K562 (cell line): ENCODE data around the gene RPL21. TPM values are rescaled to one million over a fixed set of nuclear protein-coding genes. Genes with fewer than 3 reads are reported as not detected.

Experiments used
- ATAC-seq: fragments of 200-7000 bp; cut with Tn5 transposase; 3 replicates; pipeline ENCODE4 v1.9.1; 2020; ENCODE audit warnings: moderate library complexity
- BruUV-seq: library from RNA; stranded (reverse); fragments of 400-500 nt; replicated peaks from 2 replicates; lab custom pipeline; 2021; lab: Mats Ljungman, UMichigan
- CTCF ChIA-PET: fragments of 300-600 bp; formaldehyde crosslinking; extraction: SDS; loops from one replicate; lab custom pipeline; 2021; ENCODE audit warnings: low intra/inter-chr PET ratio; lab: Yijun Ruan, JAX
- POLR2A ChIA-PET: fragments of 300-600, 350-650 bp; sonication (Branson Sonifier 250); formaldehyde crosslinking; extraction: SDS; loops from one replicate; lab custom pipeline; 2021; ENCODE audit warnings: antibody characterized with exemption, inconsistent platforms; lab: Yijun Ruan, JAX
- DNase-seq, 4 experiments: peaks; one replicate each; pipeline versions ENCODE4 v3.0.0 to v3.0.0-alpha.2; 2011 to 2018; ENCODE audit warnings: low spot score in 3 of 4, mixed read lengths in 3 of 4; ENCODE audit errors: extremely low read depth in 1 of 4
- FAIRE-seq: peaks from 2 replicates; lab custom pipeline; 2011; peaks lifted over from hg19 to GRCh38; lab: Jason Lieb, UNC
- H2AFZ ChIP-seq: 2 replicates; pipeline ENCODE4 v1.6.0; 2011; ENCODE audit warnings: low read depth, low read length, control low read depth, inconsistent platforms
- H3K27ac ChIP-seq: fragments of 200-600 bp; 3 replicates; pipeline ENCODE4 v1.8.0; 2011; ENCODE audit warnings: low read depth, mild to moderate bottlenecking, control low read depth, inconsistent platforms, low read length, moderate library complexity, mixed read lengths; ENCODE audit errors: extremely low read depth
- H3K27me3 ChIP-seq, 2 experiments: fragments of 300-600 bp in 1 of 2; 2 replicates in 1 of 2; 3 replicates in 1 of 2; pipeline versions ENCODE4 v1.6.0 to v1.8.0; 2011; ENCODE audit warnings: inconsistent platforms in 2 of 2, low read length in 2 of 2, mild to moderate bottlenecking in 1 of 2, mixed read lengths in 1 of 2, moderate library complexity in 1 of 2; ENCODE audit not compliant: control insufficient read depth in 2 of 2, insufficient read depth in 2 of 2
- H3K36me3 ChIP-seq: fragments of 300-600 bp; 3 replicates; pipeline ENCODE4 v1.8.0; 2011; ENCODE audit warnings: mild to moderate bottlenecking, low read length, inconsistent platforms; ENCODE audit not compliant: control insufficient read depth, insufficient read depth
- H3K4me1 ChIP-seq, 2 experiments: fragments of 200-600 bp in 1 of 2; replicated peaks in 1 of 2; 2 replicates in 1 of 2; 3 replicates in 1 of 2; pipeline versions ENCODE4 v1.5.1 to v1.8.0; 2011; ENCODE audit warnings: inconsistent platforms in 2 of 2, low read length in 2 of 2, mild to moderate bottlenecking in 1 of 2, mixed read lengths in 1 of 2, moderate library complexity in 1 of 2; ENCODE audit not compliant: control insufficient read depth in 2 of 2, insufficient read depth in 2 of 2
- H3K4me2 ChIP-seq: 2 replicates; pipeline ENCODE4 v1.6.1; 2011; ENCODE audit warnings: low read length, control low read depth, inconsistent platforms, mixed read lengths; ENCODE audit not compliant: insufficient read depth
- H3K4me3 ChIP-seq: fragments of 200-600 bp; sonication (generic), shearing (Covaris generic); 2 replicates; pipeline ENCODE4 v1.5.1; 2016; ENCODE audit warnings: control low read depth, inconsistent platforms
- H3K79me2 ChIP-seq: fragments of 200-600 bp; 3 replicates; pipeline ENCODE4 v1.8.0; 2011; ENCODE audit warnings: low read length, inconsistent platforms; ENCODE audit not compliant: control insufficient read depth, insufficient read depth
- H3K9ac ChIP-seq, 2 experiments: 2 replicates each; pipeline versions ENCODE4 v1.6.0 to v1.6.1; 2011; ENCODE audit warnings: low read depth in 2 of 2, low read length in 2 of 2, control low read depth in 1 of 2, inconsistent platforms in 1 of 2, mild to moderate bottlenecking in 1 of 2, mixed read lengths in 1 of 2; ENCODE audit not compliant: insufficient read depth in 1 of 2
- H3K9me1 ChIP-seq: one replicate; pipeline ENCODE4 v1.6.0; 2011; ENCODE audit warnings: inconsistent platforms, mild to moderate bottlenecking, low read length, moderate library complexity; ENCODE audit not compliant: control insufficient read depth, insufficient read depth
- H3K9me3 ChIP-seq: replicated peaks from 2 replicates; pipeline ENCODE4 v1.5.1; 2011; ENCODE audit warnings: low read depth, low read length, inconsistent platforms; ENCODE audit not compliant: control insufficient read depth, insufficient read depth
- H4K20me1 ChIP-seq: replicated peaks from 2 replicates; pipeline ENCODE4 v1.6.1; 2011; ENCODE audit warnings: low read length, inconsistent platforms, mixed read lengths; ENCODE audit not compliant: control insufficient read depth, insufficient read depth
- ASH1L ChIP-seq: fragments of 450-650 bp; IDR thresholded peaks from 2 replicates; pipeline ENCODE4 v1.6.1; 2018; ENCODE audit warnings: borderline replicate concordance, mild to moderate bottlenecking, low read depth; ENCODE audit not compliant: partially characterized antibody
- CREM ChIP-seq: IDR thresholded peaks from 2 replicates; pipeline ENCODE4 v1.6.1; 2014; ENCODE audit warnings: antibody characterized with exemption, low read depth
- ETV1 ChIP-seq: fragments of 450-650 bp; conservative IDR thresholded peaks from 2 replicates; pipeline ENCODE4 v1.6.1; 2016; ENCODE audit warnings: missing genetic modification characterization, control low read depth, low read depth, missing compliant biosample characterization
- ETV6 ChIP-seq, 3 experiments: fragments of 150-350 bp in 1 of 3; sonication (generic) in 1 of 3; formaldehyde crosslinking in 1 of 3; IDR thresholded peaks; 2 replicates each; pipeline versions ENCODE4 v1.6.1 to v1.8.0; 2014 to 2022; ENCODE audit warnings: borderline replicate concordance in 2 of 3, low read depth in 2 of 3, antibody characterized with exemption in 1 of 3, low read length in 1 of 3, mild to moderate bottlenecking in 1 of 3, missing genetic modification reagents in 1 of 3
- IRF9 ChIP-seq: fragments of 450-650 bp; IDR thresholded peaks from 2 replicates; pipeline ENCODE4 v1.6.1; 2016; ENCODE audit warnings: missing biosample characterization, missing genetic modification characterization
- KLF16 ChIP-seq: IDR thresholded peaks from 2 replicates; pipeline ENCODE4 v1.6.1; 2016; ENCODE audit warnings: antibody characterized with exemption
- NR0B1 ChIP-seq: fragments of 450-650 bp; IDR thresholded peaks from one replicate; pipeline ENCODE4 v1.6.1; 2018; ENCODE audit warnings: mild to moderate bottlenecking, moderate library complexity; ENCODE audit not compliant: partially characterized antibody
- PHB2 ChIP-seq: fragments of 450-650 bp; IDR thresholded peaks from 2 replicates; pipeline ENCODE4 v1.6.1; 2017; ENCODE audit warnings: low read depth
- RBFOX2 ChIP-seq: fragments of 200-400 bp; formaldehyde crosslinking; IDR thresholded peaks from 2 replicates; pipeline ENCODE4 v1.6.1; 2017; ENCODE audit warnings: low read depth, mild to moderate bottlenecking, low read length, moderate library complexity
- RFX1 ChIP-seq: fragments of 450-650 bp; IDR thresholded peaks from 2 replicates; pipeline ENCODE4 v1.6.1; 2016; ENCODE audit warnings: mild to moderate bottlenecking, moderate library complexity
- SIRT6 ChIP-seq: IDR thresholded peaks from one replicate; pipeline ENCODE4 v1.6.1; 2012; ENCODE audit warnings: low read depth, mild to moderate bottlenecking, control low read depth, inconsistent platforms, low read length, moderate library complexity
- SMC3 ChIP-seq: conservative IDR thresholded peaks from 2 replicates; pipeline ENCODE4 v1.6.1; 2011; ENCODE audit warnings: low read depth, low read length, improper control_type of control experiment; ENCODE audit not compliant: insufficient read depth
- SRSF3 ChIP-seq: fragments of 200-400 bp; formaldehyde crosslinking; IDR thresholded peaks from 2 replicates; pipeline ENCODE4 v1.6.1; 2016; ENCODE audit warnings: mild to moderate bottlenecking, low read length, moderate library complexity; ENCODE audit not compliant: insufficient read depth
- TRIM28 ChIP-seq: fragments of 450-650 bp; IDR thresholded peaks from 2 replicates; pipeline ENCODE4 v1.6.1; 2017
- U2AF1 ChIP-seq: fragments of 200-400 bp; formaldehyde crosslinking; optimal IDR thresholded peaks from 2 replicates; pipeline ENCODE3; 2017; ENCODE audit warnings: mild to moderate bottlenecking, low read depth, low read length, moderate library complexity
- WGBS: fragments of 100-300 bp; shearing (Covaris generic); methylation state at CpG from one replicate; pipeline ENCODE4 v1.1.6; 2016; ENCODE audit warnings: low coverage, mixed read lengths; ENCODE audit not compliant: insufficient coverage; ENCODE audit errors: missing lambda C conversion rate; 5-methylcytosine and 5-hydroxymethylcytosine counted together
- in situ Hi-C: fragments of 300-500 bp; cut with MboI; formaldehyde crosslinking; loops from 4 replicates; pipeline ENCODE4 v1.15.0; 2018; ENCODE audit warnings: inconsistent platforms, mixed read lengths
- intact Hi-C: fragments of 100-400 bp; cut with micrococcal nuclease; formaldehyde crosslinking; loops from 2 replicates; pipeline ENCODE4 v1.14.2; 2022
- polyA plus RNA-seq, 8 experiments: library from polyadenylated mRNA; depleted of rRNA in 4 of 8; stranded (reverse) in 5 of 8; unstranded in 3 of 8; fragments of >200 nt; fragmentation: Nextera tagmentation in 2 of 8; fragmentation: Illumina TruSeq in 1 of 8; extraction: Ambion mirVana in 2 of 8; extraction: Trizol in 1 of 8; gene quantifications; 2 replicates each; pipeline versions ENCODE4 v1.2.1 to v1.2.3, GENCODE V29; 2011 to 2014; ENCODE audit warnings: inconsistent platforms in 1 of 8, missing spikeins in 1 of 8
- total RNA-seq, 7 experiments: library from RNA; depleted of rRNA in 6 of 7; stranded (reverse); fragments of >200 nt in 6 of 7; fragmentation: Illumina TruSeq in 2 of 7; extraction: Trizol in 2 of 7; gene quantifications; 2 replicates each; pipeline versions ENCODE4 v1.2.1 to v1.2.3, GENCODE V29; 2011 to 2021; ENCODE audit warnings: low replicate concordance in 1 of 7

Gene RPL21
- total and polyA plus RNA-seq, 9 of the 15 experiments (the other 6 are each of a cell fraction or from before 2014, with no cell fraction given): 622 to 4,203 (median 1,676) TPM

- Histone ChIP-seq H3K9ac (no peak overlapping the region), H2AFZ (no peak overlapping the region), H3K4me3 (no peak overlapping the region), H3K9me3 (no peaks in the 10 kb centered on the region; the same call in 1 of the 2 replicates), H3K4me1 (no peaks in the 10 kb centered on the region), H3K36me3 (no peaks in the 10 kb centered on the region), H3K4me2 (no peak overlapping the region), H3K27me3 (peaks cover 13 to 30% of the 10 kb centered on the region in 2 experiments; a peak in 3 of 5 replicates), H3K9me1 (no peaks in the 10 kb centered on the region), H3K27ac (no peak overlapping the region), H3K79me2 (no peaks in the 10 kb centered on the region), H4K20me1 (no peaks in the 10 kb centered on the region)
- BruUV-seq: no TSS peak
- no peak for FAIRE-seq
- no peak for ATAC-seq
- no peak for DNase-seq
- POLR2A ChIA-PET: no interaction called here
- intact Hi-C loops: no loop called here
- in situ Hi-C loops: no loop called here
- CTCF ChIA-PET: no interaction called here
- 4% methylated on average over 5 of the region's 5 CpGs for WGBS
- no peak for TF ChIP-seq PHB2
- TF ChIP-seq SRSF3: no peak
- TF ChIP-seq NR0B1: no peak
- no peak for TF ChIP-seq SMC3
- TF ChIP-seq RFX1: no peak
- no peak for TF ChIP-seq CREM
- no peak for TF ChIP-seq ASH1L
- no peak for TF ChIP-seq U2AF1
- no peak for TF ChIP-seq IRF9 (tag)
- TF ChIP-seq TRIM28: no peak
- TF ChIP-seq ETV6 (IDR thresholded peaks at IDR 0.05; ENCODE audit: borderline replicate concordance in 1 of 2, low read depth in 2 of 2, low read length in 1 of 2): no peak
- no peak for TF ChIP-seq ETV6 (CRISPR knock-in tag; IDR thresholded peaks at IDR 0.05; ENCODE audit: borderline replicate concordance)
- TF ChIP-seq SIRT6: no peak
- TF ChIP-seq KLF16: no peak
- TF ChIP-seq RBFOX2: no peak
- no peak for TF ChIP-seq ETV1 (tag)
These were observed 47.5 kb downstream of the RPL21 start for GRCh38 chr13:27298849-27299248.
